ENCODE data around the gene SRSF2.
"Not testable (repeated sequence)": the region's sequence is repeated elsewhere in the genome, so short reads cannot be mapped to it uniquely, and the experiment has no call there.

The SRSF2 gene

DNA sequence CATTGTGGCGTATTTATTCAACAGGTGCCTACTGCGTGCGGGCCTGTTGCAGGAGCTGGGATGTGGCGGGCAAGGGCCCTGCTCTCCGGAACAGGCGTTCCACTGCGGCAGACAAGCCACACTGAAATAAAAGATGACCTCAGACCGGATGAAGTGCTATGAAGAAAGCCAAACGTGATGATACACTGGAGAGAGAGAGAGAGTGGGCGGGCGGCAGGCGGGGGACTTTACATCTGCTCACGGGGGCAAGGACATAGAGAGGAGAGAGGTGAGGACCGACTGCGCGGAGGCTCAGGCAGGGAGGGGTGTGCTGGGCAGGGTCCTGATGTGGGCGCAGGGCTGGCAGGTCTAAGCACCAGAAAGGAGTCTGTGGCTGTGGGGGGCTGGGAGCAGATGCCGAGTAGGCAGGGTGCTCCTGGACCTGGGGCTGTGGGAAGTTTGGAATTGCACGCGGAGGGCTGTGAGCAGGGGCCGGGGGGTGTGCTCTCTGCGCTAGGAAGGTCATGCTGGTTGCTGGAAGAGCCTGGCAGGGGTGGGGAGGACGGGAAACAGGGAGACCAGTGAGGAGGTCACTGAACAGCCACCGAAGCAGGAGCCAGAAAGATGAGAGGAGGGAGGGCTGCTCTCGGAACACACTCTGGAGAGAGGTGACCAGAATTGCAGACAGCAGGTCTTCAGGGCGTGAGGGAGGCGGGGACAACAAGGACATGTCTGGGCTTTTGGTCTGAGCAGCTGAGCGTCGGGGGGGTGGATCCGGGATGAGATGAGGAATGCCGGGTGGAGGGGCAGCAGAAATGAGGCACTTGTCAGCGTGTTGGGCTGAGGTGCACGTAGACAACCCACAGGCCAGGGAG is 36.3 kb downstream of the SRSF2 start:
- DNase-seq (ENCODE audit: low spot score), result peak; percentile 51

- no peak for DNase-seq (ENCODE audit: low spot score)
Observed at GRCh38 chr17:76700270-76700616, 36.9 kb downstream of the SRSF2 start.

GRCh38 chr17:76698466-76698977 is 38.6 kb downstream of the SRSF2 start:
- DNase-seq (ENCODE audit: low spot score), result not testable (repeated sequence)

GRCh38 chr17:76697702-76698465 is 39.2 kb downstream of the SRSF2 start:
- DNase-seq (ENCODE audit: low spot score), result peak; percentile 74

DNA sequence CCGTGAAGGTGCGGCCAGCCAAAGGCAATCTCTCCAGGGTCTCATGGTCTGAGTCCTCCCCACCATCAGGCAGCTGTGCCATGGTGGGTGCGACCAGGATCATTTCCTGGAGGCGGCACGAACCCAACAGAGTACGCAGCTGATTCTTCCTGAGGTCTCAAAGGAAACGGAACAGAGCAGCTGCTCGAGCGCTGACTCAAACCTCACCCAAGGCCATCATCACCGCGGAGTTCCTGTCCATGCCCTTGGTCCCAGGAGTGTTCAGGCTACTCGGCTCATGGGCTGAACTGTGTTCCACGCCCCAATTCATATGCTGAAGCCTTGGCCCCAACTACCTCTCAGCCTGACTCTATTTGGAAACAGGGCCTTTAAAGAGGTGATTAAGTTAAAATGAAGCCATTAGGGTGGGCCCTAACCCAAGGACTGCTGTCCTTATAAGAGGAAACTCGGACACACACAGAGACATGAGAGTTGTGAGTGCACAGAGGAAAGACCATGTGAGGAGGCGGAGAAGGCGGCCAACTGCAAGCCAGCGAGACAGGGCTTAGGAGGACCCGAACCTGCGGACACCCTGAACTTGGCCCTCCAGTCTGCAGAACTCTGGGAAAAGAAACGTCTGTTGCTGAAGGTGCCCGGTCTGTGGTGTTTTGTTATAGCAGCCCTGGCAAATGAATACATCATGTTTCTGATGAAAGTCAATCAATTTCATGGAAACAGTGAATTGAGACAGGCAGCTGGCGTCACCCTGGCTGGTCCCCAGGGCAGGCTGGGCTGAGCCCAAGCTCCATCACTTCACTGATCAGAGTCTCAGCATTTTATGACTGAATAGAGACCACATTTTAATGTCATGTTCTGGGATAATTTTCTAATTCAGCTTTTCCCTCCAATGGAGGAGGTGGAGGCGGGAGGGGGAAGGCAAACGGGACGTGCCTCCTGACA is 40.1 kb downstream of the SRSF2 start:
- no peak for DNase-seq (ENCODE audit: low spot score)

GRCh38 chr17:76695059-76695831 is 41.9 kb downstream of the SRSF2 start:
- DNase-seq (ENCODE audit: low spot score), result no peak

- DNase-seq (ENCODE audit: low spot score), result no peak
Observed at GRCh38 chr17:76691379-76692191, 45.5 kb downstream of the SRSF2 start.

- no peak for DNase-seq (ENCODE audit: low spot score)
Observed at GRCh38 chr17:76690596-76691280, 46.4 kb downstream of the SRSF2 start.

DNA sequence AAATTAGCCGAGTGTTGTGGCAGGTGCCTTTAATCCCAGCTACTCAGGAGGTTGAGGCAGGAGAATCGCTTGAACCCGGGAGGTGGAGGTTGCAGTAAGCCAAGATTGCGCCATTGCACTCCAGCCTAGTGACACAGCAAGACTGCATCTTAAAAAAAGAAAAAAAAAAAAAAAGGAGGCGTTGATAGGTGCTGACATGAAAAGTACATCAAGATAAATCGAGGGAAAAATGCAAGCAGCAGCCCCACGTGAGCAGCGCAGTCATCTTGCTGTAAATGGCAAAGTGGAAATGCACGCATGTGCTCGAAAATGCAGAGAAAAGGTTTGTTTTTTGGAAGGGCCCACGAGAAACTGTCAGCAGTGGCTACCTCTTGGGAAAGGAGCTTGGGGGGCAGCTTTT is 47.3 kb downstream of the SRSF2 start:
- no peak for DNase-seq (ENCODE audit: low spot score)

DNA sequence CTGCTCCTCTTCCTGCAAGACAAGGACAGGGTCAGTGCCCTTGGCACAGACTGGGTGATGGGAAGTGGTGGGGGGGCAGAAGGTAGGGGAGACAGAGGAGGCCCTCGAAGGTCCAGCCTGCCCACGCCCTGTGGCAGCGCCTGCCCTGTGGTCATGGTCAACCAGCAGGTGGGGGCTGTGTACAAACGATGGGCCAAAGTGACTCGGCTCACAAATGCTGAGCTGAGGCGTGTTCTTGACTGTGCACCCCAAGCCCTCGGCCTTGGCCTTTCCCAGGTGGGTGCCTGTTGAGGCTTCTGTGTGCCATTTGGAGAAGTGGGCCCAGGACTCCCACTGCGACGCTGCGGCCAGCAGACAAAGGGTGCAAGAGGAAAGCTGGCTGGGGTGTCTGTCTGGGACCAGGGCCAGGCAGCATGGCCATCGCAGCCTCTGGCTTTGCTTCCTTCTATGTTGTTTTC is 48.9 kb downstream of the SRSF2 start:
- DNase-seq (ENCODE audit: low spot score), result no peak

DNA sequence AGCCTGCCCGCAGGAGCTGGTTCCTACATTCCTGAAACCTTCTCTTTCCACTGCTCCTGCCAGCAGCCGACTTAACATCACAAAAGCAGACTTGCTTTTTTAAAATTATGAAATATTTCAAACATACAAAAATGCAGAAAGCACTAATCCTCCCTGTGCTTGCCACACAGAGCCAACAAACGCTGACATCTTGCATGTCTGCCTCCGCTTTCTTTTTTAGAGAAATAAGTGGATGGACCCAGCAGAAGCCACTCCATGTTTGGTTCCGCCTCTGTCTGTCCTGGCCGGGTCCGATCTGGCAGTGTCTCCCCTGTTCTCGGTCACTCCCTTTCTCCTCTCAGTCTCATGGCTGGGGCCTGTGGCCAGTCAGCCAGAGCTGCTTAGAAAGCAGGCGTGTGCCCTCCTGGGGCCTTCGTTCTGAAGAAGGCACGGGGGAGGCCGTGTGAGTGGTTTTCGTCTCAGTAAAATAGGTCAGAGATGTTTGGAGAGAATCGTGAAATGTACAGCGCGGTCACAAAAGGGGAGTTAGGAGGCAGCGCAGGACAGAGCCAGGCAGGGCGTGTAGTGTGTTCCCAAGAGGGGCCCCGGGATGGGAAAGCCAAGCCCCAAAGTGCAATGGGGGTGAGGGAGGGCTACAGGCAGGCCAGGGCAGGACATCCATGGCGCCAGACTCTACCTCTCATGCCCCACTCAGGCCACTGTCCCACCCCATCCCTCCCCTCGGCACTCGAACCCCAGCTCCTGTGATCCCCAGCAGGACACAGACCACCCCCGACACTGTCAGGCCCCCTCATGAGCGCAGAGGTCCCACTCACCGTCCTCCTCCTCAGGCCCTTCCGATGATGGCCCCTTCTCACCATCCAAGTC is 49.6 kb downstream of the SRSF2 start:
- DNase-seq (ENCODE audit: low spot score), result no peak

- no peak for DNase-seq (ENCODE audit: low spot score)
Observed at GRCh38 chr17:76686538-76687297, 50.4 kb downstream of the SRSF2 start.

GRCh38 chr17:76685846-76686245 is 51.3 kb downstream of the SRSF2 start:
- DNase-seq (ENCODE audit: low spot score), result no peak

DNA sequence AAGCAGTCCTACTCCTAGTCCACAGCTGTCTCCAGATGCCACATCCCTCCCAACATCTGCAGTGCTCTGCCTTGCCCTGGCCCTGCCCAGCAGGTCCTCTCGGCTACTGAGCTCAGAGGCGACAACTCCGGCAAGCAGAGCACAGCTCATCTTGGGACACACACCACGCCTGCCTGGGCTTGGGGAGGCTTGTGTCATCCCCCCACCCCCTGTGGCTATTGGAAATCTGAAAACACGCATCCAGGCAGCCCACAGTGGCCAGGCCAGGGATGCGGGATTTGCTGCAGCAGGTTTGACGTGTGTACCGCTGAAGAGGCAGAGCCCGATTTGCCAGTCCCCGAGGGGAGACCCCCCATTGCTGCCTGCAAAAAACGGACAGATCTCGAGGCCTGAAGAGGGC is 51.8 kb downstream of the SRSF2 start:
- no peak for DNase-seq (ENCODE audit: low spot score)

GRCh38 chr17:76684756-76685155 is 52.4 kb downstream of the SRSF2 start:
- no peak for DNase-seq (ENCODE audit: low spot score)

Data from D341Med (cell line).